Mesothelial cell of epicardium (in vitro differentiated cells): ENCODE results near the gene ATF7. TPM values are rescaled to one million over a fixed set of nuclear protein-coding genes. Genes with fewer than 3 reads are reported as not detected.
A peak's percentile ranks its signal among the peaks of the same experiment; 100 is the strongest.

Experiments used
- DNase-seq, 2 experiments: peaks; one replicate each; pipeline ENCODE4 v3.0.0; 2021; ENCODE audit warnings: low spot score in 2 of 2; ENCODE audit not compliant: unreplicated experiment in 2 of 2
- H3K27ac Mint-ChIP-seq: 2 replicates; pipeline ENCODE4 v1.8.0; 2021; ENCODE audit warnings: mixed read lengths
- H3K27me3 Mint-ChIP-seq: 2 replicates; pipeline ENCODE4 v1.8.0; 2021; ENCODE audit warnings: low read depth, mixed read lengths
- H3K36me3 Mint-ChIP-seq: 2 replicates; pipeline ENCODE4 v1.8.0; 2021; ENCODE audit warnings: mixed read lengths
- H3K4me1 Mint-ChIP-seq: 2 replicates; pipeline ENCODE4 v1.8.0; 2021; ENCODE audit warnings: mixed read lengths
- H3K4me3 Mint-ChIP-seq: 2 replicates; pipeline ENCODE4 v1.8.0; 2021; ENCODE audit warnings: mild to moderate bottlenecking, moderate library complexity, mixed read lengths
- H3K9me3 Mint-ChIP-seq: 2 replicates; pipeline ENCODE4 v1.8.0; 2021; ENCODE audit warnings: mixed read lengths
- total RNA-seq: library from RNA; stranded (reverse); gene quantifications from 3 replicates; pipeline ENCODE4 v1.2.1, GENCODE V29; 2021
- TF ChIP-seq, protein P1 (sequence below): fragments of 200-600 bp; sonication (generic); IDR thresholded peaks from one replicate; pipeline ENCODE4 v1.5.0; 2021; ENCODE audit warnings: antibody characterized with exemption; ENCODE audit not compliant: unreplicated experiment

The ATF7 gene
- total RNA-seq = 35.4 to 38.6 TPM (median 36.3 TPM) in 3 replicates

DNA sequence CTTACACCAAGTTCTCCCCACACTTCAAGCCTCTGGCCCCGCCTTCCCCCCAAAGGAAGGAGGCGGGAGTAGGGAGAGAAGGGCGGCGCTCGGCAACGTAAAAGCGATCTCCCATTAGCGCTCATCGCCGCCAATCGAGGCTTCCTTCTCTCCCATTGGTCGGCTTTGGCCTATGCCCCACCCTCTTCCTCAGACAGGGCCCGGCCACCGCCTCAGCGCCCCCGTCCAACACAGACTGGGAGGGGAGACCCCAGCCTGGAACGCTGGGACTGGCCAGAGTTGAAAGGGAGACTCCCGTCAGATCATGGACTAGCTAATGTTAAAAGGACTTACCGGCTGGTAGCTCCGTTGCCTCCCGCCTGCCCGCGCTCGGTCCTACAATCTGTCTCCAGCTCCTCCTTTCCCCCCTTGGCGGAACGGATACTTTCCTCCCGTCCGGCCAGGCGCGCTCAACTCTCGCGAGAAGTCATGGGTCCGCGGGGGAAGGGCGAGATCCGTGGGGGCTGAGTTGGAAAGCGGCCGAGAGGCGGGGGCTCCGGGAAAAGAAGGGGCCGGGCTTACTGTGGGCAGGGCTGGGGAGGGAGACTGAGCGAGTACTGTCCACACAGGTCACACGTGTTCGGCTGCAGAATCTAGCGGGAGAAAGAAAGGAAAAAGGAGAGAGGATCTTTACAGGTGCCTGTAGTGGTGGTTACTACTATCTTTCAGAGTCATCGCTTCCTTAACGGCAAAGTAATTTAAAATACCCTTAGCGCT is at the start of gene ATF7:
Gene ATF7, minus strand, starts transcription at position 437 of the 756 bp plus-strand sequence. CDS start 25,382 bp downstream, outside the sequence.
- no peaks in the 10 kb centered on the region for H3K9me3 Mint-ChIP-seq
- H3K36me3 Mint-ChIP-seq = no peaks in the 10 kb centered on the region
- H3K4me1 Mint-ChIP-seq = peaks cover 42% of the 10 kb centered on the region
- peak; percentile 96 to 99 for DNase-seq
- peak within 1 kb of the TSS; percentile 96 for H3K27ac Mint-ChIP-seq
- peak within 1 kb of the TSS; percentile 95 for H3K4me3 Mint-ChIP-seq
- H3K27me3 Mint-ChIP-seq = peaks cover 3% of the 10 kb centered on the region
- TF ChIP-seq, protein P1, sequence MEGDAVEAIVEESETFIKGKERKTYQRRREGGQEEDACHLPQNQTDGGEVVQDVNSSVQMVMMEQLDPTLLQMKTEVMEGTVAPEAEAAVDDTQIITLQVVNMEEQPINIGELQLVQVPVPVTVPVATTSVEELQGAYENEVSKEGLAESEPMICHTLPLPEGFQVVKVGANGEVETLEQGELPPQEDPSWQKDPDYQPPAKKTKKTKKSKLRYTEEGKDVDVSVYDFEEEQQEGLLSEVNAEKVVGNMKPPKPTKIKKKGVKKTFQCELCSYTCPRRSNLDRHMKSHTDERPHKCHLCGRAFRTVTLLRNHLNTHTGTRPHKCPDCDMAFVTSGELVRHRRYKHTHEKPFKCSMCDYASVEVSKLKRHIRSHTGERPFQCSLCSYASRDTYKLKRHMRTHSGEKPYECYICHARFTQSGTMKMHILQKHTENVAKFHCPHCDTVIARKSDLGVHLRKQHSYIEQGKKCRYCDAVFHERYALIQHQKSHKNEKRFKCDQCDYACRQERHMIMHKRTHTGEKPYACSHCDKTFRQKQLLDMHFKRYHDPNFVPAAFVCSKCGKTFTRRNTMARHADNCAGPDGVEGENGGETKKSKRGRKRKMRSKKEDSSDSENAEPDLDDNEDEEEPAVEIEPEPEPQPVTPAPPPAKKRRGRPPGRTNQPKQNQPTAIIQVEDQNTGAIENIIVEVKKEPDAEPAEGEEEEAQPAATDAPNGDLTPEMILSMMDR = no peak

DNA sequence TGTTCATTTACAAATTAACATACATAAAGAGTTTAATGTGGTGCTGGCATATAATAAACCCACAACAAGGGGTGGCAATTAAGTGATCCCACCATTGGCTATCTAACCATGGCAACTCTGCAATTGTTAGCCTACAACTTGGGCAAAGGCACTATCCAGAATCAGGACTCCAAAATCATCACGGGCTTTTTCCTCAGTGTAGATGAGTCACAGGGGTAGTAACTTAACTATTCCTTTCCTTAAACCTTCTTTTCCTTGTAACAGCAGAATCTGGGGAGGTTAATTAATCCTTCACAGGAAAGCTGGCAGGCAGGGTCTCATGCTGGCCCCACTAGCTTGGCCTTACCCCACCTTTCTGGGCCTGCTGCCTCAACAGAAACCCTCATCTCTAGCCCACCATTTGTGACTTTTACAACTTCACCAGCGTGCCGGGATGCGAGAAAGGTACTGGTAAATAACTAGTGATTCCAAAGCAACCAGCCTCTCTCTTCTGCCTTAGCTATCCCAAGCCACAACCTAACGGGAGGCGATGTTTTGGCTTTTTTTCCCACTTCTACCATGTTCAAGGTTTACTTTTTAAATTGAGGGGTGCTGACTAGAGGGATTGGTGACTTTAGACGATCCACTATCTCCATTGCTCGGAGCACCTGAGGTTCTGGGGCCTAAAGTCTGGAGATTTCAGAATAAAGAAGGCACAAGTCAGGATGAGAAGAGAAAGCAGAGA is 49.0 kb upstream of the ATF7 start:
- Mint-ChIP-seq H3K4me3 (peak overlapping the region; percentile 95), H3K9me3 (no peaks in the 10 kb centered on the region), H3K4me1 (peaks cover 40% of the 10 kb centered on the region), H3K27me3 (no peaks in the 10 kb centered on the region), H3K36me3 (peaks cover 19% of the 10 kb centered on the region), H3K27ac (peak overlapping the region; percentile 99)
- TF ChIP-seq, protein P1 = no peak
- DNase-seq = no peak

DNA sequence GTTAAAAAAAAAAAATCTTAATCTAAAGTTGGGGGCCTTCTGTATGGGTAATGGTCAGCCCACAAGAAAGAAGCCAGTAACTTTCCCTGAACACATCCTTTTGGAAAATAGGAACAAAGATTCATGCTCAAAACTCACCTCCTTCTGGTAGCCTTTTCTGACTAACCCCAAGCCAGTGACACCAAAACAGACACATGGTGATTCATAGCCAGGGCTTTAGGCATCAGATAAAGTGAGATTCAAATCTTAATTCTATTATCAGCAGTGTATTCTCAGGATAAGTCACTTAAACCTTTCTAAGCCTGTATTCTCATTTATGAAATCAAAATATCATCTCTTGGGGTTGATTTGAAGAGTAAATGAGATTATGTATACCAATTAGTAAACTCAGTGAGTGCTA is 44.8 kb upstream of the ATF7 start:
- H3K4me3 Mint-ChIP-seq = no peak overlapping the region
- no peaks in the 10 kb centered on the region for H3K9me3 Mint-ChIP-seq
- TF ChIP-seq, protein P1 = no peak
- peaks cover 12% of the 10 kb centered on the region for H3K4me1 Mint-ChIP-seq
- DNase-seq = no peak
- no peak overlapping the region for H3K27ac Mint-ChIP-seq
- H3K27me3 Mint-ChIP-seq = no peaks in the 10 kb centered on the region
- H3K36me3 Mint-ChIP-seq = peaks cover 36% of the 10 kb centered on the region

DNA sequence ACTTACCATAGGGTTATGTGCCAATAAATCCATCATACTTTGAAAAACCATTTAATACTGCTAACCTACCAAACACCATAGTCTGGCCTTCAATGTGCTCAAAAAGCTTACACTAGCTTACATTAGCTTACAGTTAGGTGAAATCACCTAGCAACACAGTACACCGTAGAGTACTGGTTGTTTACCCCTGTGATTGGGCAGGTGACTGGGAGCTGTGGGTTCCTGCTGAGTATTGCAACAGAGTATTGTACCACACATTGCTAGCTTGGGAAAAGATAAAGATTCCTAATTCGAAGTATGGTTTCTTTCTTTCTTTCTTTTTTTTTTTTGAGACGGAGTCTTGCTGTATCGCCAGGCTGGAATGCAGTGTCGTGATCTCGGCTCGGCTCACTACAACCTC is 44.1 kb upstream of the ATF7 start:
- H3K4me1 Mint-ChIP-seq = peaks cover 8% of the 10 kb centered on the region
- TF ChIP-seq, protein P1 = no peak
- no peaks in the 10 kb centered on the region for H3K27me3 Mint-ChIP-seq
- H3K9me3 Mint-ChIP-seq = no peaks in the 10 kb centered on the region
- no peak overlapping the region for H3K27ac Mint-ChIP-seq
- H3K36me3 Mint-ChIP-seq = peaks cover 41% of the 10 kb centered on the region
- DNase-seq = no peak
- no peak overlapping the region for H3K4me3 Mint-ChIP-seq

DNA sequence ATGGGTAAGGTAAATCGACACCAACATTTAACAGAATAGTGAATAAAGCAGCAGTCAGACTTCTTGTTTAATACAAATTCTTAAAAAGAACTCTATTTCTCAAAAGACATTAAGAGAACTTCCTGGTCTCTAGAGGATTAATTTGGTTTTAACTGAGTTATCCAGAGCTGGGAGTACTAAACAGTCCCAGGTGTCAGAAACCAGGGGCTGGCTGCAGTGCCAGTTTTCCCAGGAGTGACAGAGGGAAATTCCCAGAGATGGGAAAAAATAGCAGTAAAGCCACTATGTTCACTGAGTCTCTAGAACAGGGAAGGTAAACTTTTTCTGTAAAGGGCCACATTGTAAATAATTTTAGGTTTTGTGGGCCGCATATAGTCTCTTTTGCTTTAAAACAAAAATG is 40.9 kb upstream of the ATF7 start:
- Mint-ChIP-seq H3K4me3 (no peak overlapping the region), H3K27ac (peak overlapping the region; percentile 43), H3K9me3 (no peaks in the 10 kb centered on the region), H3K4me1 (no peaks in the 10 kb centered on the region), H3K36me3 (peaks cover 48% of the 10 kb centered on the region), H3K27me3 (no peaks in the 10 kb centered on the region)
- TF ChIP-seq, protein P1 = no peak
- no peak for DNase-seq
